Hematopoietic multipotent progenitor cell treated with erythropoietin and hydrocortisone succinate and interleukin-3 and kit ligand, for 4 days (in vitro differentiated cells): ENCODE data around the gene SOX4.

ENCODE experiments used
- DNase-seq: peaks from one replicate; pipeline ENCODE4 v3.0.0-alpha.2; 2015

The SOX4 gene

DNA sequence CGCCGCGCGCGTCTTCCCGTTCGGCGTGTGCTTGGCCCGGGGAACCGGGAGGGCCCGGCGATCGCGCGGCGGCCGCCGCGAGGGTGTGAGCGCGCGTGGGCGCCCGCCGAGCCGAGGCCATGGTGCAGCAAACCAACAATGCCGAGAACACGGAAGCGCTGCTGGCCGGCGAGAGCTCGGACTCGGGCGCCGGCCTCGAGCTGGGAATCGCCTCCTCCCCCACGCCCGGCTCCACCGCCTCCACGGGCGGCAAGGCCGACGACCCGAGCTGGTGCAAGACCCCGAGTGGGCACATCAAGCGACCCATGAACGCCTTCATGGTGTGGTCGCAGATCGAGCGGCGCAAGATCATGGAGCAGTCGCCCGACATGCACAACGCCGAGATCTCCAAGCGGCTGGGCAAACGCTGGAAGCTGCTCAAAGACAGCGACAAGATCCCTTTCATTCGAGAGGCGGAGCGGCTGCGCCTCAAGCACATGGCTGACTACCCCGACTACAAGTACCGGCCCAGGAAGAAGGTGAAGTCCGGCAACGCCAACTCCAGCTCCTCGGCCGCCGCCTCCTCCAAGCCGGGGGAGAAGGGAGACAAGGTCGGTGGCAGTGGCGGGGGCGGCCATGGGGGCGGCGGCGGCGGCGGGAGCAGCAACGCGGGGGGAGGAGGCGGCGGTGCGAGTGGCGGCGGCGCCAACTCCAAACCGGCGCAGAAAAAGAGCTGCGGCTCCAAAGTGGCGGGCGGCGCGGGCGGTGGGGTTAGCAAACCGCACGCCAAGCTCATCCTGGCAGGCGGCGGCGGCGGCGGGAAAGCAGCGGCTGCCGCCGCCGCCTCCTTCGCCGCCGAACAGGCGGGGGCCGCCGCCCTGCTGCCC lies 1.1 kb downstream of the SOX4 start:
- DNase-seq = peak; percentile 75

DNA sequence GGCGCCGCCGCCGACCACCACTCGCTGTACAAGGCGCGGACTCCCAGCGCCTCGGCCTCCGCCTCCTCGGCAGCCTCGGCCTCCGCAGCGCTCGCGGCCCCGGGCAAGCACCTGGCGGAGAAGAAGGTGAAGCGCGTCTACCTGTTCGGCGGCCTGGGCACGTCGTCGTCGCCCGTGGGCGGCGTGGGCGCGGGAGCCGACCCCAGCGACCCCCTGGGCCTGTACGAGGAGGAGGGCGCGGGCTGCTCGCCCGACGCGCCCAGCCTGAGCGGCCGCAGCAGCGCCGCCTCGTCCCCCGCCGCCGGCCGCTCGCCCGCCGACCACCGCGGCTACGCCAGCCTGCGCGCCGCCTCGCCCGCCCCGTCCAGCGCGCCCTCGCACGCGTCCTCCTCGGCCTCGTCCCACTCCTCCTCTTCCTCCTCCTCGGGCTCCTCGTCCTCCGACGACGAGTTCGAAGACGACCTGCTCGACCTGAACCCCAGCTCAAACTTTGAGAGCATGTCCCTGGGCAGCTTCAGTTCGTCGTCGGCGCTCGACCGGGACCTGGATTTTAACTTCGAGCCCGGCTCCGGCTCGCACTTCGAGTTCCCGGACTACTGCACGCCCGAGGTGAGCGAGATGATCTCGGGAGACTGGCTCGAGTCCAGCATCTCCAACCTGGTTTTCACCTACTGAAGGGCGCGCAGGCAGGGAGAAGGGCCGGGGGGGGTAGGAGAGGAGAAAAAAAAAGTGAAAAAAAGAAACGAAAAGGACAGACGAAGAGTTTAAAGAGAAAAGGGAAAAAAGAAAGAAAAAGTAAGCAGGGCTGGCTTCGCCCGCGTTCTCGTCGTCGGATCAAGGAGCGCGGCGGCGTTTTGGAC lies 2.0 kb downstream of the SOX4 start:
- DNase-seq = peak; percentile 52

DNA sequence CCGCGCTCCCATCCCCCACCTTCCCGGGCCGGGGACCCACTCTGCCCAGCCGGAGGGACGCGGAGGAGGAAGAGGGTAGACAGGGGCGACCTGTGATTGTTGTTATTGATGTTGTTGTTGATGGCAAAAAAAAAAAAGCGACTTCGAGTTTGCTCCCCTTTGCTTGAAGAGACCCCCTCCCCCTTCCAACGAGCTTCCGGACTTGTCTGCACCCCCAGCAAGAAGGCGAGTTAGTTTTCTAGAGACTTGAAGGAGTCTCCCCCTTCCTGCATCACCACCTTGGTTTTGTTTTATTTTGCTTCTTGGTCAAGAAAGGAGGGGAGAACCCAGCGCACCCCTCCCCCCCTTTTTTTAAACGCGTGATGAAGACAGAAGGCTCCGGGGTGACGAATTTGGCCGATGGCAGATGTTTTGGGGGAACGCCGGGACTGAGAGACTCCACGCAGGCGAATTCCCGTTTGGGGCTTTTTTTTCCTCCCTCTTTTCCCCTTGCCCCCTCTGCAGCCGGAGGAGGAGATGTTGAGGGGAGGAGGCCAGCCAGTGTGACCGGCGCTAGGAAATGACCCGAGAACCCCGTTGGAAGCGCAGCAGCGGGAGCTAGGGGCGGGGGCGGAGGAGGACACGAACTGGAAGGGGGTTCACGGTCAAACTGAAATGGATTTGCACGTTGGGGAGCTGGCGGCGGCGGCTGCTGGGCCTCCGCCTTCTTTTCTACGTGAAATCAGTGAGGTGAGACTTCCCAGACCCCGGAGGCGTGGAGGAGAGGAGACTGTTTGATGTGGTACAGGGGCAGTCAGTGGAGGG lies 2.8 kb downstream of the SOX4 start:
- DNase-seq = peak; percentile 67

DNA sequence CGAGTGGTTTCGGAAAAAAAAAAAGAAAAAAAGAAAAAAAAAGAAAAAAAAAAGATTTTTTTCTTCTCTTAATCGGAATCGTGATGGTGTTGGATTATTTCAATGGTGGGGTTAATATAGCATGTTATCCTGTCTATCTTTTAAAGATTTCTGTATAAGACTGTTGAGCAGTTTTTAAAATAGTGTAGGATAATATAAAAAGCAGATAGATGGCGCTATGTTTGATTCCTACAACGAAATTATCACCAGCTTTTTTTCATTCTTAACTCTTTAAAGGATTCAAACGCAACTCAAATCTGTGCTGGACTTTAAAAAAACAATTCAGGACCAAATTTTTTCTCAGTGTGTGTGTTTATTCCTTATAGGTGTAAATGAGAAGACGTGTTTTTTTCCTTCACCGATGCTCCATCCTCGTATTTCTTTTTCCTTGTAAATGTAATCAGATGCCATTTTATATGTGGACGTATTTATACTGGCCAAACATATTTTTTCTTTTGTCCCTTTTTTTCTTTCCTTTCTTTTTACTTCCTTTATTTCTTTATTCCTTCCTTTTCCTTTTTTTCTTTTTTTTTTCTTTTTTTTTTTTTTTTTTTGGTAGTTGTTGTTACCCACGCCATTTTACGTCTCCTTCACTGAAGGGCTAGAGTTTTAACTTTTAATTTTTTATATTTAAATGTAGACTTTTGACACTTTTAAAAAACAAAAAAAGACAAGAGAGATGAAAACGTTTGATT lies 3.6 kb downstream of the SOX4 start:
- DNase-seq = peak; percentile 79

DNA sequence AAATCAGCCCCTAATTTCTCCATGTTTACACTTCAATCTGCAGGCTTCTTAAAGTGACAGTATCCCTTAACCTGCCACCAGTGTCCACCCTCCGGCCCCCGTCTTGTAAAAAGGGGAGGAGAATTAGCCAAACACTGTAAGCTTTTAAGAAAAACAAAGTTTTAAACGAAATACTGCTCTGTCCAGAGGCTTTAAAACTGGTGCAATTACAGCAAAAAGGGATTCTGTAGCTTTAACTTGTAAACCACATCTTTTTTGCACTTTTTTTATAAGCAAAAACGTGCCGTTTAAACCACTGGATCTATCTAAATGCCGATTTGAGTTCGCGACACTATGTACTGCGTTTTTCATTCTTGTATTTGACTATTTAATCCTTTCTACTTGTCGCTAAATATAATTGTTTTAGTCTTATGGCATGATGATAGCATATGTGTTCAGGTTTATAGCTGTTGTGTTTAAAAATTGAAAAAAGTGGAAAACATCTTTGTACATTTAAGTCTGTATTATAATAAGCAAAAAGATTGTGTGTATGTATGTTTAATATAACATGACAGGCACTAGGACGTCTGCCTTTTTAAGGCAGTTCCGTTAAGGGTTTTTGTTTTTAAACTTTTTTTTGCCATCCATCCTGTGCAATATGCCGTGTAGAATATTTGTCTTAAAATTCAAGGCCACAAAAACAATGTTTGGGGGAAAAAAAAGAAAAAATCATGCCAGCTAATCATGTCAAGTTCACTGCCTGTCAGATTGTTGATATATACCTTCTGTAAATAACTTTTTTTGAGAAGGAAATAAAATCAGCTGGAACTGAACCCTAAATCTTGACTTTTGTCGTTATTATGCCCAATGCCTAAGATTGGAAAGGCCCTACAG lies 4.5 kb downstream of the SOX4 start:
- DNase-seq = peak; percentile 64

DNA sequence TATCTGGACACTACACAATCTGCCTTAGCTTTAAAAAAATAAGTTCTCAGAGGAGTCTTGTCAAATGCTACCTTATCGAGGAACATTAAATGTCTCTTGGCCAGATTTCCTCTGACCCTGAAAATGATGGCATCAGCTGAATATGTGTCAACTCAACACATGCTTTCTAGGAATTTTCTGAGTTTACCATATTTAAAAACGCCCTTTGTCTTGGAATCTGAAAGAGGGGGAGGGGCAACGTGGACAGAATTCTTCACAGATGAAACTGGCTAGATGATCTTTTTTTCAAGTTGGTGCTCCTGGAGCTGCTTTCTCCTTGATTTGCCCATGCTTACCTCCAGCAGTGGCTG lies 5.1 kb downstream of the SOX4 start:
- no peak for DNase-seq

DNA sequence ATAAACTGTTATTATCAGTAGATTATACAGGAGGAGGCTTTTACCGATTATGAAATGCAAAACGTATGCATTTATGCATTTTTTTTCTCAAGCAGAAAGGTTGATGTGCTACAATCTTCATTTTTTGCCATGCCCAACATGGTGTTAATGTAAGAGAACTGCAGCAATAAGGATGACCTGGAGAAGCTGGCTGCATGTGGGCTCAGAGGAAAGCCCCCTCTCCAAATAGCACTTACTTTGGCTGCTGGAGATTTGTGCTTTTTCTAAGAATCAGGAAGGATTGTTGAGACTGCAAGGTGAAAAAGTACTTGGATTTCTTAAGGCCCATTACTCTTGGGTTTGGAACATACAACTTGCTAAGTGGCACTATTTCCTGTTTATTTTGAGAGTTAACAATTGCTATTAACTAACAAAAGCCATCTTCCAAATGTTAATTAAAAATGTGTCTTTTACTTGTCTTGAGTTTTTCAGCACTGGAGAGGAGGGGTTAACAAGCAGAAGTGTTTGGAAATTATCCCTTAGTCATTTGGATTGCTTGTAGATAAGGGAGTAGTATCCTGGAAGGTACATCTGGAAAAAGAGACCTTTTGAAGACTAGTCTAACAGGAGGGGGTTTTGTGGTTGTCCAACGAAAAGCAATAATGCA lies 5.6 kb downstream of the SOX4 start:
- DNase-seq = peak; percentile 42

DNA sequence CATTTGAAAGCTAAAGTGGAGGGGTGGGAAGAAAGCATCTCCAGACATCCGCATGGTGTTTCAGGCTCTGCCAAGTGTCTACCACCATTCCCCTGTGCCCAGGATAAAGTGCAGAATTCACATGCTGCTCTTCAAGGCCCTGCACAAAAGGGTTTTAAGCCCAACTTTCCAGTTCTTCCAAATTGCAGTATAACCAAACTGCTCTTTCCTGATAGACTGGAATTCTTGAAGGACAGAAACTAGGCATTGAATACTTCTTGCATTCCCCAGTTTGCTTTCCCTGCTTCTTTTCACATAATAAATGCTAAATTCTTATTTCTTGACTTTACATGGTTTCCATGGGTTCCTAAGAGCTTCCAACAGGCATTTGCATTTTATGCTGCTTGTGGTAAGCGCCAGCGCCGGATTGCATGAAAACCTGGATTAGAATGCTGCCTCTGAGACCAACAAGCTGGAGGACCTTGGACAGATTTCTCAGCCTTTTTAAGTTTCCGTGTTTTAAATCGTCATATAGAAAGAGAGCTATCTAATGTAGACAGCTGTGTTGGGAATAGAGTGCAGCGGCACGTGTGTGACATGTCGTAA lies 7.9 kb downstream of the SOX4 start:
- no peak for DNase-seq

DNA sequence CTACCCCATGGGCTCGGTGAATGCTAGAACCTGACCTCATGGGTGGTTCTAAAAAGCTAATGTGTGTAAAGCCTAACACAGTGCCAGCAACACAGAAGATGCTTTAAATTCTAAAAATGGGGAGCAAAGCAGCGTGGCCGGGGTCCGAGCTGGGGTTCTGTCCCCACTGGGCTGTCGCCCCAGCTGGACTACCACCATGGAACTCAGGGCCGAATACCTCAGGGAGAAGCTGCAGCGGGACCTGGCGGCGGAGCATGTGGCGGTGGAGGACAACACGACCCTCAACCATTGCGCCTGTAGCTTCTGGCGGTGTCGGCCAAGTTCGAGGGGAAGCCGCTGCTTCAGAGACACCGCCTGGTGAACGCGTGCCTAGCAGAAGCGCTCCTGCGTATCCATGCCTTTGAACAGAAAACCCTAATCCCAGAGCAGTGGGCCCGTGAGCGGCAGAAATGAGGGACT lies 8.4 kb downstream of the SOX4 start:
- no peak for DNase-seq

DNA sequence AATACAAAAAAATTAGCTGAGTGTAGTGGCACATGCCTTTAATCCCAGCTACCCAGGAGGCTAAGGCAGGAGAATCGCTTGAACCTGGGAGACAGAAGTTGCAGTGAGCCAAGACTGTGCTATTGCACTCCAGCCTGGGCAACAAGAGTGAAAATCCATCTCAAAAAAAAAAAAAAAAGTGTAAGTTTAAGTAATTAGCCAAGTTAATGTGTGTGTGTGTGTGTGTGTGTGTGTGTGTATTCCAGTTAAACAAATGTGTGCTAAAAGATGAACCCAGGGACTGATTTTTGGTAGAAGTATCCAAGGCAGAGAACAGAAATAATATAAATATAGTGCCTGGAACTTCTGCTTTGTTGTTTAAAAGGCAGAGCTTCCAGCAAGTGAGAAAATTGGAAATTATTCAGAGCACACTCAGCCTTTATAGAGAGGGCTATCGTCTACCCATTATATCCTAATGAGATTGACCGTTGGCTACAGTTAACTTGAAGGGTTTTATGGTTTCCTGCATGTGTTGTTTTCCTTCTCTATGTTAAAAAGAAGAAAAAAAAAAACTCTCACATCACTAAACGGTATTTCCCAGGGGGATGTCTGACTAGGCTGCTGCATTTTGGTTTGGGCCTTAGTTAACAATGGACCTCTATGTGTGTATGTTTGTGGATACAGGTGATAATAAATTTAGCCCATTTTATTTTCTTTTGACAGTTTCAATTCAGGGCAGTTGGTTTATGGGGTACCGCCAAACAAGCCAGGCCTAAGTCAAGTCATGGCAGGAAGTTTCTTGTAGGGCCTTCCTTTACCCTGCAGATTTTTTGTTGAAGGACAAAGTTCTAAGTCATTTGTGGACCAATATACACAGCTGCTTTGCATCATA lies 9.8 kb downstream of the SOX4 start:
- peak; percentile 64 for DNase-seq

DNA sequence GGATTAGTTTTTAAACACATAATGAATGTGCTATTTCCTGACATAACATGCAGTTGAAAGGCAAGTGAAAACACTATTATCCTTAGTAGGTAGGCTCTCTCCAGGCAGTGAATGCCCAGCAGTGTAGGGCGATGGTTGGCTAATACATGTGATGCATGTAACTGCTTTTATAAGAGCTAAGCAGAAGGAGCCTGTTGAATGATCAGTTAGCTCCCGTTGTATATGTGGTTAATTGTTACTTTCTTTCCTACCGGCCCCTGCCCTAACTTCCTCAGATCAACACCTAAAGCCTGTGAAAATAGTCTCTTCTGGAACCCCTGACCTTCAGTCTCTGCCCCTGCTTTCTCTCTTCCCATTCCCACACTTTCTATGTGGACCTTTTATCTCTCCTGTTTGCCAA lies 10.5 kb downstream of the SOX4 start:
- DNase-seq = peak; percentile 50

DNA sequence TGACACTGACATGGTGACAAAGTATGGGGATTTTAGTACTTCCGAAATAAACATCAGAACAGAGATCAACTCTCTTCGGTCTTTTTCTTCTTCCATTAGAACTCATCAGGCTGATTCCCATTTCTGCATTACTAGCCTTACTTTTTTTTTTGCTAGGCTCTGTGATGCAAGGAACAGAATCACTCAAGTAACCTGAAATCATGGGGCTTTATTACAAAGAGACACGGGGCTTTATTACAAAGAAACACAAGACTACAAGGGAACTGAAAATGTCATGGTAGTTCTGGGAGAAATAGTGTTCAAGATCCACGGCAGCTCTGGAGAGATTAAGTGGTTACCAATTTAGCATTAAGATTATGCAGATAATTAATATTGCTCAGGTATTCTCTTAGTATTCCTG lies 11.6 kb downstream of the SOX4 start:
- no peak for DNase-seq

DNA sequence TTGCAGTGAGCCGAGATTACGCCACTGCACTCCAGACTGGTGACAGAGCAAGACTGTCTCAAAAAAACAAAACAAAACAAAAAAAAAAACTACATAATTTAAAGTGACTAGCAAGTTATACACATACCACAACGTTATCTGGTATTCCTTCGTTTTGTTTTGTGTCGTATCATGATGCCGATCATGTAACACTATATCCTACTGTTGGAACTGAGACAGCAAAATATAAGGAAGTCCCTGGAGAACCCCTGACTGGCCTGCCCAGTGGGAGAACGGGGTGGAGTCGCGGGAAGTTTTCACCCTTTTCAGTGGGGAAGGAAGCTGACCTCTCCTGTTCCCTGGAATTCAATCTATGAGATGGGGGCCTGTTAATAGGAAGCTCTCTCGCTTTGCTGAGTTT lies 15.1 kb downstream of the SOX4 start:
- no peak for DNase-seq

DNA sequence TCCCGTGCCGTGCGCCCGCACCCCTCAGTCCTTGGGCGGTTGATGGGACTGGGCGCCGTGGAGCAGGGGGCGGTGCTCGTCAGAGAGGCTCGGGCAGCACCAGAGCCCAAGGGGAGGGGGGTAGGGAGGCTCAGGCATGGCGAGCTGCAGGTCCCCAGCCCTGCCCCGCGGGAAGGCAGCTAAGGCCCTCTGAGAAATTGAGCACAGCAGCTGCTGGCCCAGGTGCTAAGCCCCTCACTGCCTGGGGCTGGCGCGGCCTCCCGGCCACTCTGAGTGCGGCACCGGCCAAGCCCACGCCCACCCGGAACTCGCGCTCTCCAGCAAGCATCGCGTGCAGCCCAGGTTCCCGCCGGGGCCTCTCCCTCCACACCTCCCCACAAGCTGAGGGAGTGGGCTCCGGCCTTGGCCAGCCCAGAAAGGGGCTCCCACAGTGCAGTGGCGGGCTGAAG lies 16.4 kb downstream of the SOX4 start:
- no peak for DNase-seq

DNA sequence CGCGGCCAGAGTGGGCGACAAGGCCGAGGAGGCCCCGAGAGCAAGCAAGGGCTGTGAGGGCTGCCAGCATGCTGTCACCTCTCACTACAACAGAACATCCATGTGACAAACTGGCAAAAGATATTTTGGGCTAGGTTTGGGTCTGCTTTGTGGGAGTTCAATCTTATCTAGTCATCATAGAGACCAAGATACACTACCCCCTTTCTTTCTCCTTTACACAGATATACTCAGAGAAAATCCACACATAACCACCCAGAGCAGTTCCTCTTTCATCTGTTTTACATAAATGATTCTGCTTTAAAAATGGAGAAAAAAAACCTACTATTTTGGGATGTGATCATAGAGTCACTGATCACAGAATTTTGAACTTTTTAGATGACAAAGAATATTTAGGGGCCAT lies 16.8 kb downstream of the SOX4 start:
- DNase-seq = peak; percentile 61

DNA sequence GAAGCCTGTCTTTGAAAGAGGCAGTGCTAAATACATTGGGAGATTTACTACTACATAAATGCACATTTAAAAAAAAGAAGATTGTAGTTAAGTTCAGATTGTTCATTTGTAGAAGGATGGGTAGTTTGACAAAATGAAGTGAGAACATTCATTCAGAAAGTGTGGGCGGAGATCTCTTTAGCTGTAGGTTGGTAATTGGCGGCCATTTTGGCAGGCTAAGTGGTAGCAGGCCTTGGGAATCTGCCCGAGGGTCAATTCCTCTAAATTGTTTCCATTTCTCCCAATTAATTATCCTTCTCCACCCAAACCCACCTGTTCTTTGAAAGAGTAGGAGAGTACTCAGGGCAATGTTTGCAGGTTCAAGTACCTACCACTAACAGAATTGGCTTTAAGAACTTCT lies 17.9 kb downstream of the SOX4 start:
- DNase-seq = no peak

DNA sequence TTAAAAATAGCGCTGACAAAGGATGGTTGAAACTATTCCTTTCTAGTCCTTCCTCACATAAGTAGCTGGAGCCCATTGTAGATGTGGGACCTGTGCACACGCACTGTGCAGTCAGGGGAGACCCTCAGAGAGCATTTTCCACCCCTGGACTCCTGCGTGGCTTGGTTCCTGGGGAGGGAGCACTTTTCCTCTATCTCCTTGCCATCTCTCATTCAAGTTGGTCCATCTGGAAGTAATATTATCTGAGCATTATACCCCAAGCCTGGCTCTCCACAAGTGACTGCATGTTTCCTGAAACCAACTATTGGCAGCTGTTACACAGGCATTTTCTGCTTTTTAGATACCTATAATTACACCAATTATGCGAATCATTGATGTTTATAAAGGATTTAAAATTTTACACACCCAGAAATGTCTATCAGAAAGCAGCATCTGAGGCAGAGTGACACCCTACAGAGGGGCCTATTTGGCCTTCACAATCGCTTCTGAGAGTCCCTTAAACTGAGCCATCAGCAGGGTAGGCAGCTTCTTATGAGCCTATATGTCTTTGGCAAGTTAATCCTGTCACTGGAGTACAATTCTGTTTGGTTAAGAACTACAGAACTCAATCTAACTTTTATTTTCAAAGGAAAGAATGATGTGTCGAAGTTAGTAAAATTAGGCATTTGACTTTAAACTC lies 18.7 kb downstream of the SOX4 start:
- DNase-seq = no peak

DNA sequence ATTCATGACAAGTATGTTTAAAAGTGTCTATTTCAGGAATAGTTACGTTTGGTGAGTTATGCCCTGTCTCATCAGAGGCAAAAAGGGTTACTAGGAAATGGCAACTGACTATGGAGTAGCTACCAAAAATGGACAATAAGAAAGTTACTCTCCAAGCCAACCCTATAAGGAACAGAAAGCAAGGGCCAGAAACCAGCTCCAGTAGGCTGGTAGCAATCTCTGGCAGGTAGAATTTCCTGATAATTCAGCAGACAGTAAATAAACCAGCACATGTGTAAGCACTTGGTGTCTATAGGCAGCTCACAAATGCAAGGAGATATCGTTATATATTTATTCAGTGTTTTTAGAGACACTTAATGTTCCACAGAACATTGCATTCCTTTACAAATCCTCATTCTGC lies 20.3 kb downstream of the SOX4 start:
- DNase-seq = no peak

DNA sequence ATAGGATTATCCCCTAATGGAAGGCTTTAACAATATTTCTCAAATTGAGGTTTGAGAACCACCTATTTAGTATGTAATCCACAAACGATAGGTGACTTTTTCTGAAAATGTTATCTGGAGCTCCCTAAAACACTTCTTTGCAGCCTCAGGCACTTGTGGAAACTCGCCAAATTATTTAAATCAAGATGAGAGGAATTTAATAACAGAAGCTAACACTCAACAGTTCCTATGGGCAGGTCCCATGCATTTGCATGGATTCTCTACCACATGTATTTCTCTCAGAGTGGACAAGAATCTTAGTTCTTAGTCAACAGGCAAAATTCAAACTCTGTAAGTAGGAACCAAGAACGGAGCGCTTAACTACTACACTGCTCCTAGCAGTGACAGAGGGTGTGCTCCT lies 20.7 kb downstream of the SOX4 start:
- DNase-seq = no peak
